SJCRH30 (cell line): ENCODE data around the gene KDM1B. TPM values are rescaled to one million over a fixed set of nuclear protein-coding genes. Genes with fewer than 3 reads are reported as not detected.
"Not testable (repeated sequence)": the region's sequence is repeated elsewhere in the genome, so short reads cannot be mapped to it uniquely, and the experiment has no call there.

Experiments used
- DNase-seq, 2 experiments: peaks; one replicate each; pipeline ENCODE4 v3.0.0-alpha.2; 2015 to 2020
- H3K27ac ChIP-seq: fragments of 250-450 bp; sonication (Bioruptor Pico); 2 replicates; pipeline ENCODE4 v1.5.1; 2020; ENCODE audit warnings: mild to moderate bottlenecking, moderate library complexity
- H3K27me3 ChIP-seq: fragments of 250-450 bp; sonication (Bioruptor Pico); 2 replicates; pipeline ENCODE4 v1.5.1; 2020; ENCODE audit warnings: mild to moderate bottlenecking, moderate library complexity
- H3K36me3 ChIP-seq: fragments of 250-450 bp; sonication (Bioruptor Pico); 2 replicates; pipeline ENCODE4 v1.5.1; 2020; ENCODE audit warnings: mild to moderate bottlenecking, moderate library complexity
- H3K4me1 ChIP-seq: fragments of 250-450 bp; sonication (Bioruptor Pico); 2 replicates; pipeline ENCODE4 v1.5.1; 2020; ENCODE audit warnings: mild to moderate bottlenecking, moderate library complexity
- H3K4me3 ChIP-seq: fragments of 250-450 bp; sonication (Bioruptor Pico); 2 replicates; pipeline ENCODE4 v1.5.1; 2020; ENCODE audit warnings: mild to moderate bottlenecking, moderate library complexity
- H3K9me3 ChIP-seq: fragments of 250-450 bp; sonication (Bioruptor Pico); replicated peaks from 2 replicates; pipeline ENCODE4 v1.5.1; 2020; ENCODE audit warnings: mild to moderate bottlenecking, moderate library complexity
- total RNA-seq: library from RNA; depleted of rRNA; stranded (reverse); fragments of >200 nt; shearing (Covaris generic); gene quantifications from 2 replicates; pipeline ENCODE4 v1.2.3, GENCODE V29; 2014

KDM1B gene
- total RNA-seq, 1 experiment from 2014 or later, result 6.9 TPM

- H3K4me1 ChIP-seq, result no peaks in the 10 kb centered on the region
- no peak overlapping the region for H3K4me3 ChIP-seq
- no peak for DNase-seq
- no peak overlapping the region for H3K27ac ChIP-seq
- H3K9me3 ChIP-seq, result no peaks in the 10 kb centered on the region
- no peaks in the 10 kb centered on the region for H3K36me3 ChIP-seq
- H3K27me3 ChIP-seq, result no peaks in the 10 kb centered on the region
These were observed 15.1 kb upstream of the KDM1B start for GRCh38 chr6:18139935-18140621.

DNA sequence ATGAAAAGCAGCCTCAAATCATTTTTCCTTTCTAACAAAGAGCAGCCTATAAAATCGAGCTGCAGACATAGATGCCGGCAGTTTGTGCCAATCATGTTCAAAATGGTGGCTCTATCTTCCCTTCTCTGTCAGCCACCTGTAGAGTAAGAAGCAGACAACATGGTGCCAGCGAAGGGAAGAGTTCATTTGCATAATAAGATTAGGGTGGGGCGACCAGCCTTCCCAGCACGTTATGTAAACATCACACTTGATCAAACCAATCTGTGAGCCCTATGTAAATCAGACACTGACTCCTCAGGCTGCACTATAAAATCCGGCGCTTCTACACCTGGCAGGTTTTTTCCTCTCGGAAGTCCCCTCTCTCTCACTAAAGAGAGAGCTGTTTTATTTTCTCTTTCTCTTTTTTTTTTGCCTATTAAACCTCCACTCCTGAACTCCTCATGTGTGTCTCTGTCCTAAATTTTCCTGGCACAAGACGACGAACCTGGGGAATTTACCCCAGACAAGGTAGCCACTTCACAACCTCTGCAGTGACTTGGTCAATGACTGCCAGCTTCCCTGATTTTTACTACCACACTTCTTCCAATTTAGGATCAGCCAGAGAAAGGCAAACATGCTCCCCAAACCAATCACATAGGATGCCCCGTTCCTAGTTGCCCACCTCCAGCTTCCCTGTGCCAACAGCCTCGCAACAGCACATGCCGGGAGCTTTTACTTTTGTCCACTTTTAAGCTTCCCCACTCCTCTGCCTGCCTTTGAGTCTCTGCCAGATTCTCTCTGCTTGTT is 13.2 kb upstream of the KDM1B start:
- no peaks in the 10 kb centered on the region for H3K4me1 ChIP-seq
- H3K27me3 ChIP-seq, result no peaks in the 10 kb centered on the region
- H3K9me3 ChIP-seq, result no peaks in the 10 kb centered on the region
- no peak overlapping the region for H3K27ac ChIP-seq
- no peak for DNase-seq
- H3K36me3 ChIP-seq, result no peaks in the 10 kb centered on the region
- H3K4me3 ChIP-seq, result no peak overlapping the region

DNA sequence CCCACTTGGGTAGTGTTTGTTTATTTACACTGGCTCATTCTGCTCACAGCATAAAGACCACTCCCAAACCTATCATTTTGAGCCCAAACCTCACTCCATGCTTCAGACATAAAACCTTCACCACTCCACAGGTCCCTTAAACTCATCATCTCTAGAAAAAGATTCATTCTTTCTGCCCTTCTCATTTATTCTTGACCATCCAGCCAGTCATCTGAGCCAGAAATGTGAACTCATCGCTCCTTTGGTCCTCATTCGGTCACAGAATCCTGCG is 12.7 kb upstream of the KDM1B start:
- H3K27ac ChIP-seq, result no peak overlapping the region
- no peaks in the 10 kb centered on the region for H3K9me3 ChIP-seq
- H3K36me3 ChIP-seq, result no peaks in the 10 kb centered on the region
- no peak for DNase-seq
- no peaks in the 10 kb centered on the region for H3K4me1 ChIP-seq
- H3K27me3 ChIP-seq, result no peaks in the 10 kb centered on the region
- H3K4me3 ChIP-seq, result no peak overlapping the region

DNA sequence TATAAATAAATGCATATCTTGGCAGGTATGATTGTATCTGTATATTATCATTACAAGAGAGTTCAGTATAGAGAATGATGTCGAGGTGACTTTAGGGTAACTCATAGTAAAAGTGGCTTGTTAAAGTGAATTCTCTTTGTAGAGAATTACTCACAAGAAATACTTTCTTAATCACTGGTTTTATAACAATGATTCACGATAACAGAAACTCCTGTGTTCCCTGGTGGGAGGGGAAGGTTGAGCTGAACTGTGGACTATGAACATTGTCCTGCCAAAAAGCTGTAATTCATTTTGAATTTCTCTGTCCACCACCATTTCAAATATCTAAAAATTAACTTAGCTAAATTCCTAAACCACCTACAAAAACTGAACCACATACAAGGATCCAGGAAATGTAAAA is 8.1 kb upstream of the KDM1B start:
- Histone ChIP-seq H3K27me3 (no peaks in the 10 kb centered on the region), H3K27ac (no peak overlapping the region), H3K4me1 (no peaks in the 10 kb centered on the region), H3K4me3 (no peak overlapping the region), H3K9me3 (no peaks in the 10 kb centered on the region), H3K36me3 (no peaks in the 10 kb centered on the region)
- no peak for DNase-seq

DNA sequence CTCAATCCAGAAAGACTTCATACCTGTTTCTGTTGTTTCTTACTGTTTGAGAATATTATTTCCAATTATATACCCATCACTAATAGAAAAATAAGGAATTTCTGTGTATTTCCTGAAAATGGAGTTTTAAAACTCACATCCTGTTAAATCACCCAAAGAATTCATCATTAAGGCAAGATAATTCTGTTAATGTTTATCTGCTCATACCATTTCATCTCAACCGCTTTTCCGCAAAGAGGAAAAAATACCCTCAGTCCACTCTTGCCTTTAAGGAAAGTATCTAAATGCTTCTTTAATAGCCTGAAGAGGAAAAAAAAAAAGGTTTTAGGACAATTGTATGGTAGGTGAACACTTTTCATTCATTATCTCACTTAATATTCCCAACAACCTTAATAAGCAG is 7.6 kb upstream of the KDM1B start:
- Histone ChIP-seq H3K4me3 (no peak overlapping the region), H3K27ac (no peak overlapping the region), H3K4me1 (no peaks in the 10 kb centered on the region), H3K27me3 (no peaks in the 10 kb centered on the region), H3K36me3 (no peaks in the 10 kb centered on the region), H3K9me3 (no peaks in the 10 kb centered on the region)
- no peak for DNase-seq

DNA sequence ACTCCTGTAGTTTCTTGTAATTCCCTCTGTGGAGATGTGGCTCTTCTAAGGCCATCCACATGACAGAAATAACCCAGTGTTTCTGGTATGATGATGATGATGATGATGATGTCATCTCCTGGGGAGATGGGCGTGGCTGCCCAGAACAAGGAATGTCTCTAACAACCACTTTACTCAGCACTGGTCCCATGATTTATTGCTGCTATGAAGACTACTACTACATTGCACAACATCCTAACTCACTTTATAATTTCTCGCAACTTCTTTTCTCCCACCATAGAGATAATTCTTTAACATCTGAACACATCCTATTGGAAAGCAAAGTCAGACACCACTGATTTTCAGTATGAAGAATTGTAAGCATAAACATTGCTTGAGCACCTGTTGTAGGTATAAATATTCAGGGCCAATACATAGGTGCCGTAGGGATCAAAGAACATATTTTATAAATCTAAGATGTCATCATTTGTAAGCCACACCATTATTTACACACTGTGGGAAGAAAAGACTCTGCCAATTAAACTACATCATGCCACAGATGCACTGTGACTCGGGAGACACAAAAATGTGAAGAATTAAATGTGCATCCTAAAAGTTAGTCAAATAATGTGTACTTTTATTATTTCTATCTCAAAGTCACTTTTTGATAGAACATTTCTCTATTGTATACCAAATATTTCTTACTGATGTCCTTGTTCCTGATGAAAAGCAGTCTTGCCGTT is 6.8 kb upstream of the KDM1B start:
- DNase-seq, result no peak
- Histone ChIP-seq H3K9me3 (no peaks in the 10 kb centered on the region), H3K4me3 (no peak overlapping the region), H3K4me1 (no peaks in the 10 kb centered on the region), H3K36me3 (no peaks in the 10 kb centered on the region), H3K27me3 (no peaks in the 10 kb centered on the region), H3K27ac (no peak overlapping the region)

DNA sequence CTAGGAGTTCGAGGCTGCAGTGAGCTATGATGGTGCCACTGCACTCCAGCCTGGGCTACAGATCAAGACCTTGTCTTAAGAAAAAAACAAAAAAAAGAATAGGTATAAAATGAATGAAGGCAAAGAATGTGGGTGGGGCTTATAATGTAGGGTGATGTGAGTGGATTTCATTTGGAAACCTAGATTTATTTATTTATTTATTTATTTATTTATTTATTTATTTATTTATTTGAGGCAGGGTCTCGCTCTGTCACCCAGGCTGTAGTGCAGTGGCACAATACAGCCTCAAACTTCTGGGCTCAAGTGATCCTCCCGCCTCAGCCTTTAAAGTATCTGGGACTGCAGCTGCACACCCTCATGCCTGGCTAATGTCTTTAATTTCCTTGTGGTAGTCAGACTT is 3.8 kb upstream of the KDM1B start:
- H3K4me1 ChIP-seq, H3K27me3 ChIP-seq, H3K4me3 ChIP-seq, H3K9me3 ChIP-seq, H3K36me3 ChIP-seq, DNase-seq, H3K27ac ChIP-seq: not testable (repeated sequence)

DNA sequence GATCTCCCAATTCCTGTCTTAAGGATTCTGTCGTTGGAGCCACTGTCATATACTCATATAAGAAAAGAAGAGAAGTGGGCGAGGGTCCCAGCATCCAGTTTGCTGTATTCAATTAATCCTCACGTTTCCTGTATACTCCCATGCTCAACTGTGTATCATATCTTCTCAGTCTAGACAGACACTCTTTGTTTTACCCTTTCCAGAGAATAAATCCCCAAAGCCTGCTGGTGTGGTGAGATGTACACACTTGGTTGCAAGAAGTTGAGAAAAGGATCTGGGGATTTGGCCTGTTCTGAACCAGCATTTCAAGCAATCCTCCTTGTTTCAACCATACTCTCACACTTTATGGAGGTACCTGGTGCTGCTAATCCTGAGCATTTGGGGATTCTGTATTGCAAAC is 3.4 kb upstream of the KDM1B start:
- no peaks in the 10 kb centered on the region for H3K36me3 ChIP-seq
- no peaks in the 10 kb centered on the region for H3K27me3 ChIP-seq
- no peak overlapping the region for H3K27ac ChIP-seq
- no peaks in the 10 kb centered on the region for H3K9me3 ChIP-seq
- H3K4me1 ChIP-seq, result no peaks in the 10 kb centered on the region
- DNase-seq, result no peak
- no peak overlapping the region for H3K4me3 ChIP-seq

DNA sequence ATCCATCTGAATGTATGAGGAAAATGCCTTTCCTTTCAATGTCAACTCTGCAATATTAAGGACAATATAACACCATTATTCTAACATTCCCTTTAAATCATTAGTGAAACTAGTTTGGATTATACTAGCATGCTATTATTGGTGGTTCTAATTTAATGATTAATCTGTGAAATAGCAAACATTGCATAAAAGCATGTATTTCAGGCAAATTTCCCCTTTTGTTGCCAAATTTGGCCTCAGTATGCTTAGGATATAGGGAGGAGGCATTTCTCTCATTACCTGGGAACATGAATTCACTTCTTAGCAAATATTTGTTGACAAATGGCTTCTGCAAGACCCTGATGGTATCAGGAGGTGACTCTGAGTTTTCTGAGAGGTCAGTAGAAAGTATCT is 1.9 kb upstream of the KDM1B start:
- Histone ChIP-seq H3K4me1 (no peaks in the 10 kb centered on the region), H3K36me3 (no peaks in the 10 kb centered on the region), H3K9me3 (no peaks in the 10 kb centered on the region), H3K27ac (no peak overlapping the region), H3K4me3 (no peak overlapping the region), H3K27me3 (no peaks in the 10 kb centered on the region)
- DNase-seq, result no peak

DNA sequence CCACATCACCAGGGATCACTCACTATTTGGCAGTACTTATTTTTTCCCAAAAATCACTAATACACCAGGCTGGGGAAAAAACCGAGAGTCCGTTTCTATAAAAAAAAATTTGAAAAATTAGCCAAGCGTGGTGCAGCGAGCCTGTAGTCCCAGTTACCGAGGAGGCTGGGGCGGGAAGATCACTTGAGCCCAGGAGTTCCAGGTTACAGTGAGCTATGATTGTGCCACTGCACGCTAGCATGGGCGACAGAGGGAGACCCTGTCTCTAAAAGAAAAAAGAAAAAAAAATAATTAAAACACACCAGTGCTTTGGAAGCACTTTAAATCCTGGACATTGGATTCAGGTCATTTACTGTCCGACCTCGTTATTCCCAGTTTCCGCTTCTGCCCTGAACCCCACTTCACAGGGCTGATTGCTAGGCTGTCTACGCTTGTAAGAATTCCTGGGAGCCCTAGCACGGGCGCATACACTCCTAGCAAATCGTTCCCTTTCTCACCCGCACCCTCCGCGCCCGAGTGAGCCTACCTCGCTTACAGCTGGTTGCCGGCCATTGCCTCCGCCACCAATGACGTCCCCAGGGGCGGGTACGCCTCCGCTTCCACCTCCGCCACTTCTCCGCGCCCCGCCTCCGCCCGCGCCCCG is 594 bp upstream of the KDM1B start, which contains the start of gene TPMT:
TSS of gene TPMT (minus strand) at position 571 of the 643 bp plus-strand sequence. CDS start 5,950 bp downstream, outside the sequence.
- Histone ChIP-seq H3K27ac (peak within 1 kb of the TSS; percentile 44; the same call in 1 of the 2 replicates), H3K27me3 (no peaks in the 10 kb centered on the region), H3K9me3 (no peaks in the 10 kb centered on the region), H3K36me3 (no peaks in the 10 kb centered on the region), H3K4me3 (peak within 1 kb of the TSS; percentile 90), H3K4me1 (no peaks in the 10 kb centered on the region)
- no peak for DNase-seq

GRCh38 chr6:18155864-18156421 is 721 bp downstream of the KDM1B start:
- peak; percentile 18 to 42 for DNase-seq
- H3K36me3 ChIP-seq, result no peaks in the 10 kb centered on the region
- peak overlapping the region; percentile 30; the same call in 1 of the 2 replicates for H3K27ac ChIP-seq
- no peaks in the 10 kb centered on the region for H3K9me3 ChIP-seq
- H3K4me1 ChIP-seq, result no peaks in the 10 kb centered on the region
- no peaks in the 10 kb centered on the region for H3K27me3 ChIP-seq
- peak overlapping the region; percentile 90 for H3K4me3 ChIP-seq

DNA sequence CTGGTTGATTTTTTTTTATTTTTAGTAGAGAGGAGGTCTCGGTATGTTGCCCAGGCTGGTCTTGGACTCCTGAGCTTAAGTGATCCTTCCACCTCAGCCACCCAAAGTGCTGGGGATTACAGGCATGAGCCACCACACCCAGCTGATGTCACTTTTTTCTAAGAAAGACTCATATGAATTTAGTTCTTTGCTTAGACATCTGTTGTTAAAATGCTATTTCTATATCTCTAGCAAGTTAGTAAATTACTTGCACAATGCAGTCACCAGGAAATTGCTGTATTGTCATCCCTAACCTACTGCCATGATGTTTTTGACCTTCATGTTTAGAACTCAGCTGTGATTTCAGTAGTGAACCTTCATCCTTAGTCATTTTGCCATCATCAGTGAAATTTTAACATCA is 5.7 kb downstream of the KDM1B start:
- no peak overlapping the region for H3K27ac ChIP-seq
- no peaks in the 10 kb centered on the region for H3K9me3 ChIP-seq
- DNase-seq, result no peak

GRCh38 chr6:18161431-18161830 is 6.2 kb downstream of the KDM1B start:
- Histone ChIP-seq H3K36me3 (no peaks in the 10 kb centered on the region), H3K4me3 (no peak overlapping the region), H3K27me3 (no peaks in the 10 kb centered on the region), H3K27ac (no peak overlapping the region), H3K4me1 (no peaks in the 10 kb centered on the region), H3K9me3 (no peaks in the 10 kb centered on the region)
- DNase-seq, result no peak

More for the DNA sequence above, 5.7 kb downstream of the KDM1B start:
- H3K4me3 ChIP-seq, result no peak overlapping the region
- no peaks in the 10 kb centered on the region for H3K36me3 ChIP-seq
- no peaks in the 10 kb centered on the region for H3K4me1 ChIP-seq
- no peaks in the 10 kb centered on the region for H3K27me3 ChIP-seq

DNA sequence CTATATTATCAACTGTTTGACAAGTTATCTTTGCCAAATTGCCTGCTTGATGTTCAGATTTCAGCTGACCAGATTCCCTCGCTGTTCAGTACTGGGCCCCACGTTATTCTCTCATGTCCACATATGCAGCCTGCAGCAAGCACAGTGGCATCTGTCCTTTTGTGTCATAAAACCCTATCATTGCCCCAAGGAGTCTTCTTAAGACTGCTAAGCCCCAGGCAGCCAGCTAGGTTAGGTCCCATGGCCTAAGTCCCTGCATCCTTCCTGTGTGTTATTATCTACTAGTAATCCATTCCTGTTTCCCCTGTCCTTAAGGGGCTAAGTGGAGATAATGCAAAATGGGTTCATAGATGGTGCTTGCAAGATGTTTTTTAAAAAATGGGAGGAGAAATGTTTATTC is 7.2 kb downstream of the KDM1B start:
- no peaks in the 10 kb centered on the region for H3K9me3 ChIP-seq
- no peak for DNase-seq
- no peak overlapping the region for H3K4me3 ChIP-seq
- H3K4me1 ChIP-seq, result no peaks in the 10 kb centered on the region
- no peaks in the 10 kb centered on the region for H3K36me3 ChIP-seq
- no peak overlapping the region for H3K27ac ChIP-seq
- no peaks in the 10 kb centered on the region for H3K27me3 ChIP-seq

DNA sequence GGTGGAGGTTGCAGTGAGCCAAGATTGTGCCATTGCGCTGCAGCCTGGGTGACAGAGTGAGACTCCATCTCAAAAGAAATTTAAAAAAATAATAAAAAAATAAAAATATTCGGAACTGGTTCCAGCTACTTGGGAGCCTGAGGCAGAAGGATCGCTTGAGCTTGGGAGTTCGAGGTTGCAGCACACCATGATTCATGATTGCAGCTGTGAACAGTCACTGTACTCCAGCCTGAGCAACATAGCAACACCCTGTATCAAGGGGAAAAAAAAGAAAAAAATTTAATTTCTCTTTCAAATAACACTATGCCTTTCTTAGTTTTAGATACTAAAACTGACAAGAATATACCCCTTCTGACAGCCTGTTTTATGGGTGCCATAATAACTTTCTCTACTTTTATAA is 10.5 kb downstream of the KDM1B start:
- Histone ChIP-seq H3K27me3 (no peaks in the 10 kb centered on the region), H3K9me3 (peaks cover 4% of the 10 kb centered on the region; the same call in 1 of the 2 replicates), H3K4me3 (no peak overlapping the region), H3K36me3 (peaks cover 5% of the 10 kb centered on the region; the same call in 1 of the 2 replicates), H3K27ac (no peak overlapping the region), H3K4me1 (no peaks in the 10 kb centered on the region)
- no peak for DNase-seq
